GM23338 (cell line): Measurements from ENCODE around the gene PPFIA2. TPM values are rescaled to one million over a fixed set of nuclear protein-coding genes. Genes with fewer than 3 reads are reported as not detected.

Source experiments
- ATAC-seq: fragments of 200-7000 bp; cut with Tn5 transposase; 3 replicates; pipeline ENCODE4 v1.9.1; 2020
- DNase-seq: peaks from one replicate; pipeline ENCODE4 v3.0.0-alpha.2; 2015; ENCODE audit warnings: low spot score
- H2AFZ ChIP-seq: fragments of 200-600 bp; sonication (generic); 2 replicates; pipeline ENCODE4 v1.8.0; 2016; ENCODE audit warnings: antibody characterized with exemption, mild to moderate bottlenecking, moderate library complexity
- H3F3A ChIP-seq: fragments of 200-600 bp; sonication (generic); replicated peaks from 2 replicates; pipeline ENCODE4 v1.8.0; 2017; ENCODE audit warnings: antibody characterized with exemption, mixed run types, low read depth
- H3K27ac ChIP-seq: fragments of 200-600 bp; sonication (generic); 2 replicates; pipeline ENCODE4 v1.6.1; 2016; ENCODE audit warnings: low read depth
- H3K27me3 ChIP-seq: fragments of 200-600 bp; sonication (generic); 2 replicates; pipeline ENCODE4 v1.8.0; 2016; ENCODE audit warnings: mild to moderate bottlenecking, mixed run types, moderate library complexity; ENCODE audit not compliant: insufficient read depth
- H3K36me3 ChIP-seq: fragments of 200-600 bp; sonication (generic); 2 replicates; pipeline ENCODE4 v1.8.0; 2016; ENCODE audit warnings: mild to moderate bottlenecking; ENCODE audit not compliant: insufficient read depth
- H3K4me1 ChIP-seq: fragments of 200-600 bp; sonication (generic); 2 replicates; pipeline ENCODE4 v1.8.0; 2016; ENCODE audit warnings: mild to moderate bottlenecking, moderate library complexity; ENCODE audit not compliant: insufficient read depth
- H3K4me2 ChIP-seq: fragments of 200-600 bp; sonication (generic); 2 replicates; pipeline ENCODE4 v1.7.1; 2017; ENCODE audit warnings: mixed run types
- H3K4me3 ChIP-seq: fragments of 200-600 bp; sonication (generic); 2 replicates; pipeline ENCODE4 v1.6.1; 2016; ENCODE audit warnings: mixed run types
- H3K79me2 ChIP-seq: fragments of 200-600 bp; sonication (generic); replicated peaks from 2 replicates; pipeline ENCODE4 v1.8.0; 2017; ENCODE audit warnings: mild to moderate bottlenecking; ENCODE audit not compliant: insufficient read depth
- H3K9me2 ChIP-seq: fragments of 200-600 bp; sonication (generic); 2 replicates; pipeline ENCODE4 v1.8.0; 2017; ENCODE audit not compliant: insufficient read depth
- H4K20me1 ChIP-seq: fragments of 200-600 bp; sonication (generic); replicated peaks from 2 replicates; pipeline ENCODE4 v1.8.0; 2017; ENCODE audit warnings: mild to moderate bottlenecking; ENCODE audit not compliant: insufficient read depth
- H3K27ac Mint-ChIP-seq: 2 replicates; pipeline ENCODE4 v1.8.0; 2020; ENCODE audit warnings: inconsistent platforms, mild to moderate bottlenecking, moderate library complexity, mixed read lengths
- H3K27me3 Mint-ChIP-seq: 3 replicates; pipeline ENCODE4 v1.8.0; 2022; ENCODE audit warnings: low read depth, mild to moderate bottlenecking, moderate library complexity, mixed read lengths, inconsistent platforms; ENCODE audit not compliant: insufficient read depth, poor library complexity
- H3K36me3 Mint-ChIP-seq: 3 replicates; pipeline ENCODE4 v1.8.0; 2021; ENCODE audit warnings: low read depth, mild to moderate bottlenecking, inconsistent platforms, moderate library complexity, mixed read lengths
- H3K4me1 Mint-ChIP-seq: 3 replicates; pipeline ENCODE4 v1.8.0; 2020; ENCODE audit warnings: mild to moderate bottlenecking, inconsistent platforms, mixed read lengths
- H3K4me3 Mint-ChIP-seq: 3 replicates; pipeline ENCODE4 v1.8.0; 2021; ENCODE audit warnings: moderate library complexity, mild to moderate bottlenecking, inconsistent platforms, mixed read lengths
- H3K9me3 Mint-ChIP-seq: 3 replicates; pipeline ENCODE4 v1.8.0; 2020; ENCODE audit warnings: moderate library complexity, mild to moderate bottlenecking, inconsistent platforms, mixed read lengths
- CREB1 ChIP-seq: fragments of 250-450 bp; sonication (Bioruptor Pico); IDR thresholded peaks from 2 replicates; pipeline ENCODE4 v1.5.0; 2020; ENCODE audit warnings: low read depth, mild to moderate bottlenecking, moderate library complexity
- CTCF ChIP-seq, 2 experiments: fragments of 200-600 bp in 1 of 2; sonication (generic) in 1 of 2; conservative IDR thresholded peaks; 2 replicates each; pipeline versions ENCODE4 v1.5.1 to v1.6.1; 2016 to 2017; ENCODE audit warnings: antibody characterized with exemption in 2 of 2, low read depth in 2 of 2, mild to moderate bottlenecking in 2 of 2, moderate library complexity in 1 of 2
- EZH2 ChIP-seq: fragments of 200-600 bp; sonication (generic); IDR thresholded peaks from one replicate; pipeline ENCODE4 v1.8.0; 2017; ENCODE audit warnings: antibody characterized with exemption, mild to moderate bottlenecking, low read depth; ENCODE audit not compliant: unreplicated experiment
- EZH2phosphoT487 ChIP-seq: fragments of 200-600 bp; sonication (generic); IDR thresholded peaks from one replicate; pipeline ENCODE4 v1.8.1; 2018; ENCODE audit warnings: antibody characterized with exemption; ENCODE audit not compliant: unreplicated experiment
- JUNB ChIP-seq: IDR thresholded peaks from one replicate; pipeline ENCODE4 v1.6.1; 2016; ENCODE audit warnings: antibody characterized with exemption; ENCODE audit not compliant: unreplicated experiment
- NANOG ChIP-seq: IDR thresholded peaks from 2 replicates; pipeline ENCODE4 v1.6.1; 2016; ENCODE audit warnings: antibody characterized with exemption, borderline replicate concordance
- POLR2AphosphoS5 ChIP-seq: IDR thresholded peaks from 2 replicates; pipeline ENCODE4 v1.6.1; 2016; ENCODE audit warnings: antibody characterized with exemption, low read depth
- STAT1 ChIP-seq: IDR thresholded peaks from one replicate; pipeline ENCODE4 v1.6.1; 2016; ENCODE audit warnings: antibody characterized with exemption; ENCODE audit not compliant: unreplicated experiment
- ZNF114 ChIP-seq: fragments of 250-450 bp; sonication (Bioruptor Pico); IDR thresholded peaks from 2 replicates; pipeline ENCODE4 v1.5.0; 2020; ENCODE audit warnings: mild to moderate bottlenecking, moderate library complexity
- ZNF331 ChIP-seq: fragments of 250-450 bp; sonication (Bioruptor Pico); IDR thresholded peaks from 2 replicates; pipeline ENCODE4 v1.5.0; 2020; ENCODE audit warnings: low read depth, mild to moderate bottlenecking, moderate library complexity
- ZNF462 ChIP-seq: fragments of 250-450 bp; sonication (Bioruptor Pico); IDR thresholded peaks from 2 replicates; pipeline ENCODE4 v1.5.0; 2020; ENCODE audit warnings: mild to moderate bottlenecking, moderate library complexity
- polyA plus RNA-seq: library from polyadenylated mRNA; unstranded; fragments of >200 nt; fragmentation: Nextera tagmentation; extraction: Ambion mirVana; gene quantifications from 2 replicates; pipeline ENCODE4 v1.2.1, GENCODE V29; 2016
- total RNA-seq: library from RNA; depleted of rRNA; stranded (reverse); fragments of >200 nt; shearing (Covaris generic); gene quantifications from 2 replicates; pipeline ENCODE4 v1.2.3, GENCODE V29; 2014
- TF ChIP-seq, protein P1 (sequence below): IDR thresholded peaks from 2 replicates; pipeline ENCODE4 v1.6.1; 2016; ENCODE audit warnings: antibody characterized with exemption
- TF ChIP-seq, protein P2 (sequence below): IDR thresholded peaks from one replicate; pipeline ENCODE4 v1.6.1; 2018; ENCODE audit warnings: antibody characterized with exemption; ENCODE audit not compliant: unreplicated experiment

The PPFIA2 gene
- total and polyA plus RNA-seq, 2 experiments from 2014 or later = 5.4 to 7.2 TPM

DNA sequence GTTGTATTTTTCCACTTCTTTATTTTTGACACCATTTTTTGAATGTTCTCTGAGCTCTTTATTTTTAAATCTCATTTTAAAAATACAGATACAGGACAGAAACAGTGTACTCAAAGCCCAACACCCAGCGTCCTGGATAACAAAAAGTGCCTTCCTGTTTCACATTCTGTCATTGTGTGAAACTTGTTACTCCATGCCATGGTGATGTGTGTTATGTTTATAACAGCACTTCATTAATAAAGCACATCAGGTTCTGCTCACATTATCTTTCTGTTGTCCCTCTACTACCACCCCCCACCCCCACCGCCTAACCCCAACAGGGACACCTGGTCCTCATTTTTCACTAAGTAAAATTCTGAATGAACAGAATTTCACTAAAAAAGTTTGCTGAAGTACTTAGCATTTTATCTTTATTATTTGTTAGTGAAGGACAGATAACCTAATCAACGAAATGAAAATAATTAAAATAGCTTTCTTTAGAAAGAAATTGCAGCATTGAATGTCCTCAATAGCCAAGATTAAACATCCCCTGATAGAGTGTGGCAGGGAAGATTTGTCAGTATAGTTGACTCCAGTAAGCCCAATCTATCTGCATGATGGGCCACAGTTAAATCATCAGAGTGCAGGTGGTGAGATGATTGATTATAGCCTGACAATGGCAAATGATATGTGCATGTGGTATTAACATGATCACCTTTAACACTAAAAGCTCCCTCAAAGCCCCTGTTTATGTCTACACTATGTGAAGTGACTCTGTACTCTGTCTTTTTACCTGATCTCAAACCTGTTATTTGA, 527.4 kb downstream of the PPFIA2 start:
- no peaks in the 10 kb centered on the region for H3F3A ChIP-seq
- H3K9me2 ChIP-seq = no peaks in the 10 kb centered on the region
- no peak overlapping the region for H3K4me3 ChIP-seq
- H2AFZ ChIP-seq = no peak overlapping the region
- no peaks in the 10 kb centered on the region for H4K20me1 ChIP-seq
- H3K27ac Mint-ChIP-seq = no peak overlapping the region
- H3K4me1 ChIP-seq = no peaks in the 10 kb centered on the region; the same call in none of the 2 replicates
- no peaks in the 10 kb centered on the region for H3K27me3 ChIP-seq
- H3K27ac ChIP-seq = no peak overlapping the region
- no peak overlapping the region for H3K4me2 ChIP-seq
- H3K36me3 ChIP-seq = no peaks in the 10 kb centered on the region
- no peak for DNase-seq
- no peak overlapping the region for H3K4me3 Mint-ChIP-seq
- no peak for ATAC-seq
- H3K9me3 Mint-ChIP-seq = no peaks in the 10 kb centered on the region
- TF ChIP-seq EZH2phosphoT487 = no peak
- TF ChIP-seq STAT1 = no peak
- TF ChIP-seq POLR2AphosphoS5 = no peak
- no peak for TF ChIP-seq ZNF331 (CRISPR knock-in tag)
- no peak for TF ChIP-seq CTCF (conservative IDR thresholded peaks at IDR 0.05; ENCODE audit: low read depth in 2 of 2)
- no peak for TF ChIP-seq JUNB
- no peak for TF ChIP-seq NANOG
- TF ChIP-seq ZNF114 = no peak
- TF ChIP-seq, protein P1, sequence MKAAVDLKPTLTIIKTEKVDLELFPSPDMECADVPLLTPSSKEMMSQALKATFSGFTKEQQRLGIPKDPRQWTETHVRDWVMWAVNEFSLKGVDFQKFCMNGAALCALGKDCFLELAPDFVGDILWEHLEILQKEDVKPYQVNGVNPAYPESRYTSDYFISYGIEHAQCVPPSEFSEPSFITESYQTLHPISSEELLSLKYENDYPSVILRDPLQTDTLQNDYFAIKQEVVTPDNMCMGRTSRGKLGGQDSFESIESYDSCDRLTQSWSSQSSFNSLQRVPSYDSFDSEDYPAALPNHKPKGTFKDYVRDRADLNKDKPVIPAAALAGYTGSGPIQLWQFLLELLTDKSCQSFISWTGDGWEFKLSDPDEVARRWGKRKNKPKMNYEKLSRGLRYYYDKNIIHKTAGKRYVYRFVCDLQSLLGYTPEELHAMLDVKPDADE = no peak
- no peak for TF ChIP-seq EZH2
- no peak for TF ChIP-seq ZNF462 (CRISPR knock-in tag)
- TF ChIP-seq, protein P2, sequence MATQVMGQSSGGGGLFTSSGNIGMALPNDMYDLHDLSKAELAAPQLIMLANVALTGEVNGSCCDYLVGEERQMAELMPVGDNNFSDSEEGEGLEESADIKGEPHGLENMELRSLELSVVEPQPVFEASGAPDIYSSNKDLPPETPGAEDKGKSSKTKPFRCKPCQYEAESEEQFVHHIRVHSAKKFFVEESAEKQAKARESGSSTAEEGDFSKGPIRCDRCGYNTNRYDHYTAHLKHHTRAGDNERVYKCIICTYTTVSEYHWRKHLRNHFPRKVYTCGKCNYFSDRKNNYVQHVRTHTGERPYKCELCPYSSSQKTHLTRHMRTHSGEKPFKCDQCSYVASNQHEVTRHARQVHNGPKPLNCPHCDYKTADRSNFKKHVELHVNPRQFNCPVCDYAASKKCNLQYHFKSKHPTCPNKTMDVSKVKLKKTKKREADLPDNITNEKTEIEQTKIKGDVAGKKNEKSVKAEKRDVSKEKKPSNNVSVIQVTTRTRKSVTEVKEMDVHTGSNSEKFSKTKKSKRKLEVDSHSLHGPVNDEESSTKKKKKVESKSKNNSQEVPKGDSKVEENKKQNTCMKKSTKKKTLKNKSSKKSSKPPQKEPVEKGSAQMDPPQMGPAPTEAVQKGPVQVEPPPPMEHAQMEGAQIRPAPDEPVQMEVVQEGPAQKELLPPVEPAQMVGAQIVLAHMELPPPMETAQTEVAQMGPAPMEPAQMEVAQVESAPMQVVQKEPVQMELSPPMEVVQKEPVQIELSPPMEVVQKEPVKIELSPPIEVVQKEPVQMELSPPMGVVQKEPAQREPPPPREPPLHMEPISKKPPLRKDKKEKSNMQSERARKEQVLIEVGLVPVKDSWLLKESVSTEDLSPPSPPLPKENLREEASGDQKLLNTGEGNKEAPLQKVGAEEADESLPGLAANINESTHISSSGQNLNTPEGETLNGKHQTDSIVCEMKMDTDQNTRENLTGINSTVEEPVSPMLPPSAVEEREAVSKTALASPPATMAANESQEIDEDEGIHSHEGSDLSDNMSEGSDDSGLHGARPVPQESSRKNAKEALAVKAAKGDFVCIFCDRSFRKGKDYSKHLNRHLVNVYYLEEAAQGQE = no peak
- TF ChIP-seq CREB1 (CRISPR knock-in tag) = no peak
- H3K36me3 Mint-ChIP-seq = no peaks in the 10 kb centered on the region
- no peaks in the 10 kb centered on the region for H3K79me2 ChIP-seq
- peaks cover 9% of the 10 kb centered on the region; the same call in 2 of the 3 replicates for H3K4me1 Mint-ChIP-seq
- H3K27me3 Mint-ChIP-seq = no peaks in the 10 kb centered on the region
